ENCODE results near the gene CNTNAP2. TPM values are rescaled to one million over a fixed set of nuclear protein-coding genes. Genes with fewer than 3 reads are reported as not detected.
"Not testable (repeated sequence)": the region's sequence is repeated elsewhere in the genome, so short reads cannot be mapped to it uniquely, and the experiment has no call there.

Gene CNTNAP2
- total RNA-seq, 1 experiment from 2014 or later, result 42.5 TPM

GRCh38 chr7:148330124-148330818 is 2213.7 kb downstream of the CNTNAP2 start:
- H3K9me3 Mint-ChIP-seq (ENCODE audit: unreplicated experiment), result peaks cover 27% of the 10 kb centered on the region
- no peak overlapping the region for H3K4me3 Mint-ChIP-seq (ENCODE audit: unreplicated experiment)
- no peak for TF ChIP-seq CTCF (IDR thresholded peaks at IDR 0.05; ENCODE audit: insufficient read depth in 1 of 2, low read depth in 1 of 2, low read length in 1 of 2, severe bottlenecking in 1 of 2, unreplicated experiment in 1 of 2)
- intact Hi-C loops (cut with micrococcal nuclease; ENCODE audit: unreplicated experiment), result no loop called here
- Histone ChIP-seq H3K4me1 (peaks cover 17% of the 10 kb centered on the region), H3K9me3 (no peaks in the 10 kb centered on the region), H3K4me3 (ENCODE audit: low read depth, low read length) (no peak overlapping the region), H3K27me3 (replicated peaks; ENCODE audit: control insufficient read depth, insufficient read depth, low read length) (no peaks in the 10 kb centered on the region), H3K36me3 (ENCODE audit: control insufficient read depth, insufficient read depth, low read length) (no peaks in the 10 kb centered on the region)
- DNase-seq, result no peak
- CTCF ChIA-PET, result no interaction called here
- peaks cover 14% of the 10 kb centered on the region for H3K4me1 Mint-ChIP-seq (ENCODE audit: low read depth, unreplicated experiment)
- H3K36me3 Mint-ChIP-seq (ENCODE audit: insufficient read depth, unreplicated experiment), result peaks cover 9% of the 10 kb centered on the region
- no TSS peak for BruUV-seq (replicated peaks)
- H3K27ac Mint-ChIP-seq (ENCODE audit: unreplicated experiment), result peak overlapping the region; percentile 12
- POLR2A ChIA-PET, result no interaction called here
- no peaks in the 10 kb centered on the region for H3K27me3 Mint-ChIP-seq (ENCODE audit: insufficient read depth, unreplicated experiment)

- H3K4me1 ChIP-seq, result peaks cover 13% of the 10 kb centered on the region
- no peak for TF ChIP-seq CTCF (IDR thresholded peaks at IDR 0.05; ENCODE audit: insufficient read depth in 1 of 2, low read depth in 1 of 2, low read length in 1 of 2, severe bottlenecking in 1 of 2, unreplicated experiment in 1 of 2)
- ChIA-PET CTCF (no interaction called here), POLR2A (no interaction called here)
- no peaks in the 10 kb centered on the region for H3K27me3 Mint-ChIP-seq (ENCODE audit: insufficient read depth, unreplicated experiment)
- intact Hi-C loops (cut with micrococcal nuclease; ENCODE audit: unreplicated experiment), result no loop called here
- peaks cover 27% of the 10 kb centered on the region for H3K9me3 Mint-ChIP-seq (ENCODE audit: unreplicated experiment)
- no peaks in the 10 kb centered on the region for H3K36me3 ChIP-seq (ENCODE audit: control insufficient read depth, insufficient read depth, low read length)
- no peak for DNase-seq
- no peak overlapping the region for H3K4me3 Mint-ChIP-seq (ENCODE audit: unreplicated experiment)
- no peaks in the 10 kb centered on the region for H3K9me3 ChIP-seq
- H3K36me3 Mint-ChIP-seq (ENCODE audit: insufficient read depth, unreplicated experiment), result peaks cover 9% of the 10 kb centered on the region
- H3K4me1 Mint-ChIP-seq (ENCODE audit: low read depth, unreplicated experiment), result peaks cover 17% of the 10 kb centered on the region
- no TSS peak for BruUV-seq (replicated peaks)
- no peaks in the 10 kb centered on the region for H3K27me3 ChIP-seq (replicated peaks; ENCODE audit: control insufficient read depth, insufficient read depth, low read length)
- no peak overlapping the region for H3K4me3 ChIP-seq (ENCODE audit: low read depth, low read length)
- H3K27ac Mint-ChIP-seq (ENCODE audit: unreplicated experiment), result no peak overlapping the region
These were observed 2214.2 kb downstream of the CNTNAP2 start for GRCh38 chr7:148330822-148331221.

- peak in 1 of 2 experiments; percentile 43 for DNase-seq
- peaks cover 20% of the 10 kb centered on the region for H3K4me1 Mint-ChIP-seq (ENCODE audit: low read depth, unreplicated experiment)
- CTCF ChIA-PET; intact Hi-C loops (cut with micrococcal nuclease; ENCODE audit: unreplicated experiment); H3K36me3 ChIP-seq (ENCODE audit: control insufficient read depth, insufficient read depth, low read length); H3K36me3 Mint-ChIP-seq (ENCODE audit: insufficient read depth, unreplicated experiment); H3K27me3 Mint-ChIP-seq (ENCODE audit: insufficient read depth, unreplicated experiment); BruUV-seq (replicated peaks); H3K9me3 ChIP-seq; H3K4me3 Mint-ChIP-seq (ENCODE audit: unreplicated experiment); H3K27me3 ChIP-seq (replicated peaks; ENCODE audit: control insufficient read depth, insufficient read depth, low read length); H3K4me3 ChIP-seq (ENCODE audit: low read depth, low read length); POLR2A ChIA-PET; H3K27ac Mint-ChIP-seq (ENCODE audit: unreplicated experiment): not testable (repeated sequence)
- peaks cover 27% of the 10 kb centered on the region for H3K9me3 Mint-ChIP-seq (ENCODE audit: unreplicated experiment)
- peaks cover 13% of the 10 kb centered on the region for H3K4me1 ChIP-seq
These were observed 2214.9 kb downstream of the CNTNAP2 start for GRCh38 chr7:148331456-148331855.

Data from Caco-2 (cell line).